HG03457 (cell line): ENCODE data around the gene UQCRHL.

Source experiments
- ATAC-seq: cut with Tn5 transposase; IDR thresholded peaks from one replicate; pipeline ENCODE4 v1.9.1; 2021; ENCODE audit warnings: moderate number of reproducible peaks; ENCODE audit not compliant: unreplicated experiment

Gene UQCRHL

DNA sequence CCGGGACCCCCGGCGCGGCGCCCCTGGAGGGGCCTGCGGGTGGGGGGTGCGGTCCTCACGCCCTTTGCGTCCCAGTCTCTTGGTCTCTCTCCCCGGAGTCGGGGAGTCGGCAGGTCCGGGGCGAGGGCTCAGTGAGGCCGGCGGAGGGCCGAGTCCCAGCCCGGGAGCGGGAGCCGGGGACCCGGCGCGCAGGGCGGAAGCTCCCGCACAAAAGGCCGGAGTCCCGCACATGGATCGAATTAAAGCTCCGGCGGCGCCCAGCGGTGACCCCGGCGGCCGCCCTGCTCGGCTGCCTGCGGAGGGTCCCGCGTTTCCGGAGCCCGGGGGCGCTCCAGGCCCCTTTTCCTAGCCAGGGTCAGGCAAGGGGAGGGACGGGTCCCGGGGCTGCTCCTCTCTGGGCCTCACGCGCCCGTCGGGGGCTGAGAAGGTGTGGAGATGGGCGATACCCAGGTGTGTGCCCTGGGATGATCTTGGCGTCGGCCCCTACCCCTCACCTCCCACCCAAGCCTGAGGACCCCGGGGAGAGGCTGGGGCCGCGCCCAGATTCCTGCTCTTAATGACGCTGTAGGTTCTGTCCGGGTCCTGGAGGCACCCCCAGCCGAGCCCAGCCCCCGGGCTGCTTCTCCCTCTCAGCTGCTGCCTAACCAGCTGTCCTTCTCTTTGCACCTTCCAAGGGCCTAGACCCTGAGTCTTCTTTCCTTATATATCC lies 48.3 kb downstream of the UQCRHL start:
- no peak for ATAC-seq

DNA sequence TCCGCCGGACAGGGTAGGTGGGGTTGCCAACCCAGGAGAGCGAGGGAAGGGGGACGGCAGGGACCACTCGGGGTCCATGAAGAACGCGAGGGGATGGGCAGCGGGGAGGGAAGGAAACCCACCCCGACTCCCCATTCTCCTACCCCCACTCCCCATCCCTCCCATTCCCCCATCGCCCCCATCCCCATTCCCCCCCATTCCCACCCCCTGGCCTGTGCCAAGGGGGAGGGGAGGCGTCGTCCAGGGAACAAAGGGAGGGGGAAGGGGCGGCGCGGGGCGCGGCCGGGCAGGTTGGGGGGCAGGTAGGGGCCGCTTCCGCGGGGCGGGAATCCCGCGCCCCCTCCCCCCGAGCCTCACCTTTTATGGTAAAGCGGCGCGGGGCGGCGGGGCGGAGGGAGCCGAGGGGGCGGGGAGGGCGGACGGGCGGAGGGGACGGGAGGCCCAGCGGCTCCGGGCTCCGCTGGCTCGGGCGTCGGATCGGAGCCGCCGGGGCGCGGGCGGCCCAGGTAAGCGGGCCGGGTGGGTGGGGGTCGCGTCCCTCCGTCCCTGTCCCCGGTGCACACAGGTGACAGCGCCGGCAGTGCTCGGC lies 49.0 kb downstream of the UQCRHL start, which contains the start of gene FBLIM1:
Gene FBLIM1 (plus strand): TSS at position 453 of the 589 bp plus-strand sequence. CDS start 6,189 bp downstream, outside the sequence.
- no peak for ATAC-seq

DNA sequence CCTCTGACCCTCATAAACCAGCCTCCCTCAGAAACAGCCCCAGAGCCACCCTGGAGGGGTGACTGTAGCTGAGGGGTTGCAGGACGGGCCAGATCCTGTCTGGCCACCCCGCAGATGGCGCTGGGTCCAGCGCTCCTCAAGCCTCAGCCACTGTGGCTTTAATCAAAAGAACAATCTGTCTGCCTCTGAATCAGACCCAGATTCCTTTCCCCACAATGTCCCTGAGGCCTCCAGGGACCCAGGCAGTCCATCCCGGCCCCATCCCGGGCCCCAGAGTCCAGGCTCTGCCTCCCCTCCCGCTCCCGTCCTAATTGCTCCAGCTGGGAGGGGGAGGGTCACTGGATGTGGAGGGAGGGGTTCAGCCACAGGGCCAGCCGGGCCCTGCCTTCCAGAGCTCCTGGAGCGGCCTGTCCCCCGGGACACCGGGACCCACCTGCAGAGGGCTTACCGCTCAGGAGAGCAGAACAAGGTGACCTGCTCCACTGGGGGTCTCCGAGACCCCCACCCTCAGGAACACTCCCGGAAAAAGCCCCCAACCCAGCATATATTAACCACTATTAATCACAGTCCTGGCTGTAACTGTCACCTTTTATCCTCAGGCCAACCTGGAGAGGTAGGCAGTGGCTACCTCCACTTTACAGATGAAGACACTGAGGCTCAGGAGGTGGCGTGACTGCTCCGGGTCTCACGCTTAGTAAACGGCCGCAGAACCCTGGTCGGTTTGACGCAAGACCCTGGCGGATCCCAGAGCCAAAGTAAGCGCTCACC lies 49.7 kb downstream of the UQCRHL start:
- no peak for ATAC-seq
